K562 (cell line): Measurements from ENCODE around the gene HMX3. TPM values are rescaled to one million over a fixed set of nuclear protein-coding genes. Genes with fewer than 3 reads are reported as not detected.

Experiments
- ELK1 ChIP-seq: sonication (generic); formaldehyde crosslinking; IDR thresholded peaks from 2 replicates; pipeline ENCODE4 v1.8.1; 2022; ENCODE audit warnings: missing genetic modification reagents
- ETV1 ChIP-seq: fragments of 450-650 bp; conservative IDR thresholded peaks from 2 replicates; pipeline ENCODE4 v1.6.1; 2016; ENCODE audit warnings: missing genetic modification characterization, control low read depth, low read depth, missing compliant biosample characterization
- EZH2 ChIP-seq: IDR thresholded peaks from 2 replicates; pipeline ENCODE4 v1.6.1; 2012; ENCODE audit warnings: low read depth, mild to moderate bottlenecking, inconsistent platforms, low read length, borderline replicate concordance
- HINFP ChIP-seq: fragments of 450-650 bp; conservative IDR thresholded peaks from 2 replicates; pipeline ENCODE4 v1.6.1; 2016; ENCODE audit warnings: missing genetic modification characterization, low read depth, mild to moderate bottlenecking, control low read depth, missing compliant biosample characterization
- HMGXB4 ChIP-seq: sonication (generic); formaldehyde crosslinking; IDR thresholded peaks from 2 replicates; pipeline ENCODE4 v1.8.1; 2023; ENCODE audit warnings: mild to moderate bottlenecking, missing genetic modification reagents
- HNRNPH1 ChIP-seq: fragments of 200-400 bp; formaldehyde crosslinking; optimal IDR thresholded peaks from 2 replicates; pipeline ENCODE3; 2017; ENCODE audit warnings: low read depth, mild to moderate bottlenecking, low read length, moderate library complexity
- KDM2B ChIP-seq: fragments of 250-450 bp; sonication (Bioruptor Pico); IDR thresholded peaks from 2 replicates; pipeline ENCODE4 v1.8.0; 2021; ENCODE audit warnings: mild to moderate bottlenecking, moderate library complexity
- PKNOX1 ChIP-seq: fragments of 450-650 bp; IDR thresholded peaks from 2 replicates; pipeline ENCODE4 v1.6.1; 2016
- SMARCE1 ChIP-seq: fragments of 450-650 bp; IDR thresholded peaks from 2 replicates; pipeline ENCODE4 v1.7.1; 2016; ENCODE audit warnings: mild to moderate bottlenecking
- SNIP1 ChIP-seq: fragments of 450-650 bp; IDR thresholded peaks from 2 replicates; pipeline ENCODE4 v1.7.1; 2017; ENCODE audit warnings: low read depth, mild to moderate bottlenecking
- THRB ChIP-seq: fragments of 450-650 bp; formaldehyde crosslinking; conservative IDR thresholded peaks from 2 replicates; pipeline ENCODE4 v1.4.0; 2022; ENCODE audit warnings: mild to moderate bottlenecking, missing genetic modification characterization
- VEZF1 ChIP-seq: fragments of 200-800 bp; sonication (Bioruptor generic); IDR thresholded peaks from 2 replicates; pipeline ENCODE4 v1.6.1; 2017; ENCODE audit warnings: missing genetic modification characterization, missing compliant biosample characterization
- YBX1 ChIP-seq: fragments of 450-650 bp; IDR thresholded peaks from 2 replicates; pipeline ENCODE4 v1.7.1; 2016; ENCODE audit warnings: mild to moderate bottlenecking
- ZNF277 ChIP-seq: fragments of 250-450 bp; sonication (Bioruptor Pico); IDR thresholded peaks from 2 replicates; pipeline ENCODE4 v1.8.0; 2022; ENCODE audit warnings: inconsistent platforms, mild to moderate bottlenecking, moderate library complexity, borderline replicate concordance
- ZNF324 ChIP-seq: fragments of 250-450 bp; sonication (Bioruptor Pico); IDR thresholded peaks from 2 replicates; pipeline ENCODE4 v1.4.0; 2020; ENCODE audit warnings: mild to moderate bottlenecking
- ZNF668 ChIP-seq: fragments of 250-450 bp; sonication (Bioruptor Pico); IDR thresholded peaks from 2 replicates; pipeline ENCODE4 v1.8.0; 2022; ENCODE audit warnings: mild to moderate bottlenecking, inconsistent platforms
- polyA plus RNA-seq, 8 experiments: library from polyadenylated mRNA; depleted of rRNA in 4 of 8; stranded (reverse) in 5 of 8; unstranded in 3 of 8; fragments of >200 nt; fragmentation: Nextera tagmentation in 2 of 8; fragmentation: Illumina TruSeq in 1 of 8; extraction: Ambion mirVana in 2 of 8; extraction: Trizol in 1 of 8; gene quantifications; 2 replicates each; pipeline versions ENCODE4 v1.2.1 to v1.2.3, GENCODE V29; 2011 to 2014; ENCODE audit warnings: inconsistent platforms in 1 of 8, missing spikeins in 1 of 8
- total RNA-seq, 7 experiments: library from RNA; depleted of rRNA in 6 of 7; stranded (reverse); fragments of >200 nt in 6 of 7; fragmentation: Illumina TruSeq in 2 of 7; extraction: Trizol in 2 of 7; gene quantifications; 2 replicates each; pipeline versions ENCODE4 v1.2.1 to v1.2.3, GENCODE V29; 2011 to 2021; ENCODE audit warnings: low replicate concordance in 1 of 7

Gene HMX3
- total and polyA plus RNA-seq, 9 of the 15 experiments (the other 6 are each of a cell fraction or from before 2014, with no cell fraction given) = 0.55 to 43.5 (median 7.4) TPM; not detected in 2

GRCh38 chr10:123135415-123136141 lies at the start of gene HMX3 (continued):
- TF ChIP-seq ZNF277 (CRISPR knock-in tag) (no peak), VEZF1 (CRISPR knock-in tag) (peak; percentile 71), ZNF324 (CRISPR knock-in tag) (no peak), HMGXB4 (CRISPR knock-in tag) (0 out of 2 replicates have a peak, but pooled peaks have one; percentile 48), HNRNPH1 (no peak), KDM2B (CRISPR knock-in tag) (no peak), YBX1 (no peak), SNIP1 (no peak), ZNF668 (CRISPR knock-in tag) (no peak), SMARCE1 (no peak), HINFP (tag) (no peak), ELK1 (CRISPR knock-in tag) (no peak), PKNOX1 (peak; percentile 41; the same call in 1 of the 2 replicates), ETV1 (peak; percentile 34; the same call in 1 of the 2 replicates), THRB (CRISPR knock-in tag) (no peak), EZH2 (no peak)
